SK-N-MC (cell line): ENCODE measurements around the gene OSBP.
"Not testable (repeated sequence)": the region's sequence is repeated elsewhere in the genome, so short reads cannot be mapped to it uniquely, and the experiment has no call there.

Source experiments
- DNase-seq: peaks from one replicate; pipeline ENCODE4 v3.0.0-alpha.2; 2011; ENCODE audit warnings: low read depth, low spot score
- H3K27ac ChIP-seq: fragments of 200-600 bp; sonication (generic); 2 replicates; pipeline ENCODE4 v1.5.1; 2016; ENCODE audit warnings: mixed run types
- H3K36me3 ChIP-seq: fragments of 200-600 bp; sonication (generic); 2 replicates; pipeline ENCODE4 v1.6.1; 2017; ENCODE audit warnings: antibody characterized with exemption, low read length, mixed read lengths; ENCODE audit not compliant: insufficient read depth
- H3K4me3 ChIP-seq: fragments of 200-600 bp; sonication (generic); 2 replicates; pipeline ENCODE4 v1.5.1; 2016
- H3K9ac ChIP-seq: fragments of 200-600 bp; sonication (generic); 2 replicates; pipeline ENCODE4 v1.8.0; 2017; ENCODE audit warnings: mixed run types, mixed read lengths; ENCODE audit not compliant: insufficient read length
- H3K9me3 ChIP-seq: fragments of 200-600 bp; sonication (generic); 2 replicates; pipeline ENCODE4 v1.6.1; 2017; ENCODE audit warnings: low read depth, mild to moderate bottlenecking, antibody characterized with exemption, low read length, moderate library complexity, mixed read lengths
- EZH2 ChIP-seq: fragments of 200-600 bp; sonication (generic); IDR thresholded peaks from one replicate; pipeline ENCODE4 v1.6.1; 2017; ENCODE audit warnings: antibody characterized with exemption
- FOXP2 ChIP-seq: optimal IDR thresholded peaks from 2 replicates; pipeline ENCODE3; 2011; ENCODE audit warnings: mild to moderate bottlenecking, moderate library complexity; ENCODE audit not compliant: insufficient read depth; ENCODE audit errors: extremely low read length, control extremely low read depth
- POLR2AphosphoS5 ChIP-seq: IDR thresholded peaks from 2 replicates; pipeline ENCODE4 v1.6.1; 2012; ENCODE audit warnings: mild to moderate bottlenecking, low read depth, low read length, borderline replicate concordance

OSBP gene

DNA sequence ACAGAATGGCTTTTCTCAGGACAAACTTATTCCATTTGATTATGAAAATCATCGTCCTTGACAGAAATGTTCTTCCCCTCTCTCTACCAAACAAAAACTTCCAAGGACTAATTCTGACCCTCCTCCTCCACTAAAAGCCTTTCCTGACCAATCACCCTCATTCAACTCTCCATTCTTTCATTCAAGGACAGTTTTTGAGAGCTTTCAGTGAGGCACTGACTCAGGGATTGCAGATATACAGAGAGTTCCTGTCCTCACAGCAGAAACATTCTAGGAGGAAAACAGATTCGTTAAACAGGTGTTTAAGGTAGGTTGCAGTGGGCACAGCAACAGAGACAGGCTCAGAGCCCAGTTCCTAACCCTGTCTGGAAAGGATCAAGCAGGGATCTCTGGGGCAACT lies 62.7 kb downstream of the OSBP start:
- Histone ChIP-seq H3K9ac (no peak overlapping the region), H3K4me3 (no peak overlapping the region)

GRCh38 chr11:59551659-59552521 lies 63.7 kb downstream of the OSBP start:
- no peaks in the 10 kb centered on the region for H3K36me3 ChIP-seq

More for the DNA sequence above, 62.7 kb downstream of the OSBP start:
- H3K9me3 ChIP-seq, result no peaks in the 10 kb centered on the region
- TF ChIP-seq FOXP2, result no peak
- TF ChIP-seq POLR2AphosphoS5, result no peak
- TF ChIP-seq EZH2, result no peak
- no peak overlapping the region for H3K27ac ChIP-seq
- DNase-seq, result no peak
- H3K36me3 ChIP-seq, result no peaks in the 10 kb centered on the region

DNA sequence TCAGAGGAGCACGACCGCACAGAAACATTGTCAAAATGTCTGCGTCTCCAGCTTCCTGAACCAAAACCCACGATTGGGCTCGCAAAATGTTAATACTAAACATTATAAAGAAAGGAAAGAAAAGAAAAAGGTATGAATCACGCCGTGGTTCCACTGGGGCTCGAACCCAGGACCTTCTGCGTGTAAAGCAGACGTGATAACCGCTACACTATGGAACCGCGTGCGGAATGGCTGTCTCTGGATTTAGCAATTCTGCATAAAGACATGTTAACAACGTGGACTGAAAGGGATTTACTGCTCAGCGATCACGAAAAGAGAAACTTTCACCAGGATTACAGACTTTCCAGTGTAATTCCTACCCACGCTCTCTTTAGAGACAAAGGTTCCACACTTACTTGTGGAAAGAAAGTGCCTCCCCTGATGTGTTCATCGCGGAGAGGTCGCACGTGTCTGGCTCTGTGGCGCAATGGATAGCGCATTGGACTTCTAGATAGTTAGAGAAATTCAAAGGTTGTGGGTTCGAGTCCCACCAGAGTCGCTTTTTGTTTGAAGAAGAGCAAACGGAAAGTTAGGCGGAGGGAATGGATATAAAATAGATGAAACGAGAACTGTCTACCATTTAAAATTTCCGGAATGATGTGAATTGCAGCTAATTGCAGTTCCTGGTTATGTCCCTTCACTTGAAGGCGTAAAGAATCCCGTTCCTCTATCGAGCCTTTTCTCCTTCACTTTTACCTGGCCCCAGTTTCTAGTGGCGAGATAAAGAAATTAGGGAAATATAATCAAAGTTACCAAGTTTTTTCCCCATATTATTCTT lies 64.5 kb downstream of the OSBP start:
- no peak for TF ChIP-seq EZH2
- no peak for TF ChIP-seq FOXP2
- TF ChIP-seq POLR2AphosphoS5, result no peak
- Histone ChIP-seq H3K9me3 (no peaks in the 10 kb centered on the region), H3K27ac (peak overlapping the region; percentile 97), H3K36me3 (no peaks in the 10 kb centered on the region), H3K4me3 (peak overlapping the region; percentile 84), H3K9ac (peak overlapping the region; percentile 88)
- DNase-seq, result peak; percentile 95

More at GRCh38 chr11:59551659-59552521, 63.7 kb downstream of the OSBP start:
- DNase-seq, result no peak
- Histone ChIP-seq H3K27ac (peak overlapping the region; percentile 97), H3K9ac (peak overlapping the region; percentile 88), H3K9me3 (no peaks in the 10 kb centered on the region), H3K4me3 (peak overlapping the region; percentile 84)
- no peak for TF ChIP-seq POLR2AphosphoS5

GRCh38 chr11:59550368-59550841 lies 65.2 kb downstream of the OSBP start:
- peak; percentile 97 for DNase-seq
- TF ChIP-seq POLR2AphosphoS5, result peak; percentile 35; the same call in 1 of the 2 replicates
- TF ChIP-seq FOXP2, result no peak
- H3K9me3 ChIP-seq, result no peaks in the 10 kb centered on the region

GRCh38 chr11:59548309-59548656 lies 67.3 kb downstream of the OSBP start:
- TF ChIP-seq EZH2 (no peak), POLR2AphosphoS5 (no peak), FOXP2 (no peak)
- DNase-seq, result no peak
- Histone ChIP-seq H3K27ac (0 out of 2 replicates have a peak overlapping the region, but pooled peaks have one; percentile 25), H3K36me3 (no peaks in the 10 kb centered on the region), H3K4me3 (no peak overlapping the region), H3K9ac (no peak overlapping the region), H3K9me3 (no peaks in the 10 kb centered on the region)

More at GRCh38 chr11:59550368-59550841, 65.2 kb downstream of the OSBP start:
- Histone ChIP-seq H3K9ac (peak overlapping the region; percentile 88), H3K36me3 (no peaks in the 10 kb centered on the region), H3K27ac (peak overlapping the region; percentile 97), H3K4me3 (peak overlapping the region; percentile 84)

GRCh38 chr11:59547605-59548308 lies 67.8 kb downstream of the OSBP start:
- H3K36me3 ChIP-seq, H3K9me3 ChIP-seq, H3K9ac ChIP-seq, H3K4me3 ChIP-seq, DNase-seq: not testable (repeated sequence)
- 0 out of 2 replicates have a peak overlapping the region, but pooled peaks have one; percentile 25 for H3K27ac ChIP-seq

DNA sequence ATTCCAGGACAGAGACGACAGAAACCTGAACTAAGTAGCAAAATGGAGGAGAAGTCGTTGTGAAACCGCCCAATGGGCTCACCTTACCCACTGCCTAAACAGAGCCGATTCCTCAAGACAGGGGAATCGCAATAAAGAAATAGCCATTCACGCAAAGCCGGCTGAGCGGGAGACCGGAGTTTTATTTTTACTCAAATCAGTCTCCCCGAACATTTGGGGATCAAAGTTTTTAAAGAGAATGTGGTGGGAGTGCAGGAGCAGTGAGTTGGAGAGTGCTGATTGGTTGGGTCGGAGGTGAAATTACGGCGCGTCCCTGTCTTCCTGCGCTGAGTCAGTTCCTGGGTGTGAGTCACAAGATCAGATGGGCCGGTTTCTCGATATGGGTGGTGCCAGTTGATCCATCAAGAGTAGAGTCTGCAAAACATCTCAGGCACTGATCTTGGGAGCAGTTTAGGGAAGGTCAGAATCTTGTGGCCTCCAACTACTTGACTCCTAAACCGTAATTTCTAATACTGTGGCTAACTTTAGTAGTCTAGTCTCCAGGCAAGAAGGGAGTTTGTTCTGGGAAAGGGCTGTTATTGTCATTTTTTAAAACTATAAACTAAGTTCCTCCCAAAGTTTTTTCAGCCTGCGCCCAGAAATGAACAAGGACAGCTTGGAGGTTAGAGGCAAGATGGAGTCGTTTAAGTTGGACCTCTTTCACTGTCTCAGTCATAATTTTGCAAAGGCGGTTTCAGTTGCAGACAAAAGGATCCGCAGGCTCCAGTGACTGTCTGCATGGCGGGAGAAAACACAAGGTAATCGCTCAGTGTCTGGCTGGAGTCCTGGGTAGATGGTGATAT lies 70.2 kb downstream of the OSBP start:
- Histone ChIP-seq H3K36me3 (no peaks in the 10 kb centered on the region), H3K9me3 (no peaks in the 10 kb centered on the region), H3K4me3 (no peak overlapping the region), H3K9ac (no peak overlapping the region), H3K27ac (no peak overlapping the region)
- no peak for DNase-seq
- no peak for TF ChIP-seq POLR2AphosphoS5
- TF ChIP-seq FOXP2, result no peak
- no peak for TF ChIP-seq EZH2

- no peak overlapping the region for H3K9ac ChIP-seq
These were observed 70.8 kb downstream of the OSBP start for GRCh38 chr11:59544869-59545178.

DNA sequence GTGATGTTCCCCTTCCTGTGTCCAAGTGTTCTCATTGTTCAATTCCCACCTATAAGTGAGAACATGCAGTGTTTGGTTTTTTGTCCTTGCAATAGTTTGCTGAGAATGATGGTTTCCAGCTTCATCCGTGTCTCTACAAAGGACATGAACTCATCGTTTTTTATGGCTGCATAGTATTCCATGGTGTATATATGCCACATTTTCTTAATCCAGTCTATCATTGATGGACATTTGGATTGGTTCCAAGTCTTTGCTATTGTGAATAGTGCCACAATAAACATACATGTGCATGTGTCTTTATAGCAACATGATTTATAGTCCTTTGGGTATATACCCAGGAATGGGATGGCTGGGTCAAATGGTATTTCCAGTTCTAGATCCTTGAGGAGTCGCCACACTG lies 71.9 kb downstream of the OSBP start:
- not testable (repeated sequence) for H3K9ac ChIP-seq, H3K4me3 ChIP-seq, H3K9me3 ChIP-seq, H3K36me3 ChIP-seq, H3K27ac ChIP-seq, DNase-seq

More at GRCh38 chr11:59544869-59545178, 70.8 kb downstream of the OSBP start:
- TF ChIP-seq POLR2AphosphoS5, result no peak
- TF ChIP-seq EZH2, result no peak
- no peak for TF ChIP-seq FOXP2
- H3K36me3 ChIP-seq, result no peaks in the 10 kb centered on the region
- no peaks in the 10 kb centered on the region for H3K9me3 ChIP-seq
- no peak overlapping the region for H3K4me3 ChIP-seq
- H3K27ac ChIP-seq, result no peak overlapping the region
- no peak for DNase-seq
